IPS-15b (cell line): Measurements from ENCODE around the gene KNL1.

Experiments
- H3K27me3 ChIP-seq: one replicate; pipeline ENCODE4 v1.6.1; 2013; ENCODE audit warnings: low read length; ENCODE audit not compliant: control insufficient read depth, insufficient read depth
- H3K36me3 ChIP-seq: one replicate; pipeline ENCODE4 v1.6.1; 2013; ENCODE audit warnings: low read length; ENCODE audit not compliant: control insufficient read depth, insufficient read depth
- H3K4me1 ChIP-seq: one replicate; pipeline ENCODE4 v1.6.1; 2013; ENCODE audit warnings: mild to moderate bottlenecking, low read length; ENCODE audit not compliant: control insufficient read depth, insufficient read depth
- H3K4me3 ChIP-seq: one replicate; pipeline ENCODE4 v1.5.1; 2013; ENCODE audit warnings: low read depth, low read length
- H3K9ac ChIP-seq: one replicate; pipeline ENCODE4 v1.6.1; 2013; ENCODE audit warnings: low read depth, mild to moderate bottlenecking, low read length
- H3K9me3 ChIP-seq: one replicate; pipeline ENCODE4 v1.6.1; 2013; ENCODE audit warnings: mild to moderate bottlenecking, low read length; ENCODE audit not compliant: control insufficient read depth, insufficient read depth

Gene KNL1

DNA sequence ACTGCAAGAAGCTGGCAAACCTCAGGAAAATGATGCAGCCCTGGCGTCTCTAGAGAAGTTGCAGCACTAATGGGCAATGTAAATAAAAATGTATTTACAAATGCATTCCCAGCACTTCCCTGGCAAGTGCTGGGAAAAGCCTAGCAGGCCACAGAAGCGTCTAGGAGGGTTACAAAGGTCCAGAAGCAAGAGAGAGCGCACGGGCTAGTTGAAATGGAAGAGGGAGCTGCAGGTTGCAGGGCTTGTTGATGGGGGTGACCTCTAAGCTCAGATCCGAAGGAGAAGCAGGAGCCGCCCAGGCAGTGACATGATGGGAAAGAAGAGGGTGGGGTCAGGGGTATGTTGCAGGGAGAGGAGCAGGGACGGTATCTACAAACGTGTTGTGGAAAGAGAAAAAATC is 2.7 kb upstream of the KNL1 start:
- Histone ChIP-seq H3K4me3 (peak overlapping the region; percentile 40), H3K9ac (no peak overlapping the region)

DNA sequence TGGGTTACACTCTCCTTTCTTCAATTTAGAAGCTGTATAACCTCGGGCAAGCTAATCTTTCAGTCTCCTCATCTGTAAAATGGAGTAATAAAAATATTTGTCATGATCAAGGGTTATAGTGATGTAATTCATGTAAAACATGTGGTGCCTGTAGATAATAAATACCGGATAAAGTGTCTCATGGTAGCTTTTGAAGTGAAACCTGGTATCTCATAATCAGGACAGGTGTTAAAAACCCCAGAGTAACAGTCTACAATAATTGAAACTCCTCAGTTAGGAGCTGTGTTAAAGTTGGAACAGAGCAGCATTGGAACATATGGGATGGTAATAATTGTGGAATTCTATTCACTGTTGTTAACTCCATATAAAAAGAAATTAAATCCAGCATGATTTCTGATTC is 884 bp upstream of the KNL1 start:
- no peaks in the 10 kb centered on the region for H3K27me3 ChIP-seq
- no peak overlapping the region for H3K4me3 ChIP-seq
- H3K4me1 ChIP-seq: no peaks in the 10 kb centered on the region
- no peak overlapping the region for H3K9ac ChIP-seq
- peaks cover 2% of the 10 kb centered on the region for H3K36me3 ChIP-seq
- no peaks in the 10 kb centered on the region for H3K9me3 ChIP-seq

More for the DNA sequence above, 2.7 kb upstream of the KNL1 start:
- no peaks in the 10 kb centered on the region for H3K9me3 ChIP-seq
- peaks cover 2% of the 10 kb centered on the region for H3K36me3 ChIP-seq
- no peaks in the 10 kb centered on the region for H3K27me3 ChIP-seq
- no peaks in the 10 kb centered on the region for H3K4me1 ChIP-seq

DNA sequence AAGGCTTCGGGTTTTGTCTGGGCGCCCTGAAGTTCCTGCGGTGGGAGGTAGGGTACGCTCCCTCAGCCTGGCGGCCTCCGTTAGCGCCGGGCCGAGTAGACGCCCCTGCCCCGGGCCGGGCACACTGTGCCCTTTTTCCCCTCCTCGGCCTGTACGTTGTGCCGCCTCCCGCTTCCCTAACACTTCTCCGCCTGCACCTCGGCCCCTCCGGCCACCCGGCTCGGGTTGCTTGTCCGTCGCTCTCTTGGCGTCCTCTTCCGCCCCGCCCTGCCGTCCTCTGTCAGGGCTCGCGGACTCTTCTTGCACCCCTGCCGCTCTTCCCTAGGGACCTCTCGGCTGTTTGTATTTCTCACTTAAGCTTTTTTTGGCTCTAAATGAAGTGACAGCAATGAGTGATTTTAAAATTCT is 384 bp downstream of the KNL1 start:
- Histone ChIP-seq H3K27me3 (no peaks in the 10 kb centered on the region), H3K4me3 (peak overlapping the region; percentile 99), H3K4me1 (no peaks in the 10 kb centered on the region), H3K36me3 (peaks cover 2% of the 10 kb centered on the region), H3K9me3 (no peaks in the 10 kb centered on the region), H3K9ac (peak overlapping the region; percentile 98)

DNA sequence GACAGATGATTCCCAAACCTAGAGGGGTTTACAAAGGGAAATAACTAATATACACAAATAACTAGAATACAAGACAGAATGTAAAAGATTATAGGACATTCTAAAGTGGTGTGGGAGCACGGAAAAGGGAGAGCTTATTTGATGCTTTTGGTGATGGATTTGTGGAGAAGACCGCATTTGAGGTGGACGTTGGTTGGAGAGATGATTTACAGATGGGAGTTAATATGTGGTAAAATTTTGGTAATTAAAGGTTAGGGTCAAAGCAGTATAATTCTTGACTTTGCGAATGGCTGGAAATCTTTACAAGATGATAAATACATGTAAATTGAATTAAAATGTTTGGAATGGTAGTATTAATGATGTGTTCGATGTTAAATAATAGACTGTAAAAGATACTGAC is 1.2 kb downstream of the KNL1 start:
- Histone ChIP-seq H3K4me1 (no peaks in the 10 kb centered on the region), H3K9ac (no peak overlapping the region), H3K9me3 (no peaks in the 10 kb centered on the region), H3K4me3 (peak overlapping the region; percentile 99), H3K36me3 (peaks cover 2% of the 10 kb centered on the region), H3K27me3 (no peaks in the 10 kb centered on the region)

DNA sequence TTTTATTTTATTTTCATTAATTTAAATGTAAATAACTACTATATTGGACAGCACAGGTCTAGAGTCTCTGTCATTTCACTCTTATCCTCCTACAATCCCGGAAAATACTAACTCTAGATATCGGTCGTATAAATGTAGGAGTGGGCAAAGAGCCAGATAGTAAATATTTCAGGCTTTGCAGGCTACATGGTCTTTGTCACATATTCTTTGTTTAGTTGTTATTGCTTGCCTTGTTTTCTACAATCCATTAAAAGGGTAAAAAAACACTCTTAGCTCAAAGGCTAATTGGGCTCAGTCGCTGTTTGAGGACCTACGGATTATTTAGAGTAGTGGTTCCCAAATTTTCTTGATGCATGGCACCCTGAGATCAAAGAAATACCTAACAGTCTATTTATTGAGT is 1.7 kb downstream of the KNL1 start:
- Histone ChIP-seq H3K4me3 (no peak overlapping the region), H3K27me3 (no peaks in the 10 kb centered on the region), H3K36me3 (peaks cover 2% of the 10 kb centered on the region), H3K9ac (no peak overlapping the region), H3K4me1 (no peaks in the 10 kb centered on the region), H3K9me3 (no peaks in the 10 kb centered on the region)

DNA sequence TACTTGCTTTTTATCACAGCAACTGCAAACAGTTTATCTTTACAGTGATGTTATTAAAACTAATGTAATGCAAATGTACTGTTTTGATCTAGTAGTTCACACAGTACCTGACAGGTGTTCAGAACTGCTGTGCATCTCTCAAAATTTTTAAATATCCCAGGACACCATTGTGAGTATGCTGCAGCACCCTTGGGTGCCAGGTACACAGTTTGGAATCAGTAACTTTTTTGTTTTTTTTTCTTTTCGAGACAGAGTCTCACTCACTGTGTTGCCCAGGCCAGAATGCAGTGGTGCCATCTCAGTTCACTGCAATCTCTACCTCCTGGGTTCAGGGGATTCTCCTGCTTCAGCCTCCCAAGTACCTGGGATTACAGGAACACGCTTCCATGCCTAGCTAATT is 3.0 kb downstream of the KNL1 start:
- Histone ChIP-seq H3K4me3 (no peak overlapping the region), H3K9me3 (no peaks in the 10 kb centered on the region), H3K36me3 (peaks cover 2% of the 10 kb centered on the region), H3K27me3 (no peaks in the 10 kb centered on the region), H3K4me1 (no peaks in the 10 kb centered on the region), H3K9ac (no peak overlapping the region)

DNA sequence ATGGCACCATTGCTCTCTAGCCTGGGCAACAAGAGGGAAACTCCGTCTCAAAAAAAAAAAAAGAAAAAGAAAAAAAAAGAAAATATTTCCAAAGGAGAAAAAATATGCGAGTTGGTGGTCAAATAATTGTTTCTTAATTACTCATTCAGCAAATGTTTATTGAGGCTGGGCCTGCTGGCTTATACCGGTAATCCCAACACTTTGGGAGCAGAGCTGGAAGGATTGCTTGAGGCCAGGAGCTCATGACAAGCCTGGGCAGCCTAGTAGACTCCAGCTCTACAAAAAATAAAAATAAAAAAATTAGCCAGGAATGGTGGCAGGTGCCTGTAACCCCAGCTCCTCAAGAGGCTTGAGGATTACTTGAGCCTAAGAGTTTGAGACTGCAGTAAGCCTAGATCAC is 4.1 kb downstream of the KNL1 start:
- Histone ChIP-seq H3K9ac (no peak overlapping the region), H3K27me3 (no peaks in the 10 kb centered on the region), H3K4me3 (no peak overlapping the region), H3K36me3 (peaks cover 2% of the 10 kb centered on the region), H3K9me3 (no peaks in the 10 kb centered on the region), H3K4me1 (no peaks in the 10 kb centered on the region)

DNA sequence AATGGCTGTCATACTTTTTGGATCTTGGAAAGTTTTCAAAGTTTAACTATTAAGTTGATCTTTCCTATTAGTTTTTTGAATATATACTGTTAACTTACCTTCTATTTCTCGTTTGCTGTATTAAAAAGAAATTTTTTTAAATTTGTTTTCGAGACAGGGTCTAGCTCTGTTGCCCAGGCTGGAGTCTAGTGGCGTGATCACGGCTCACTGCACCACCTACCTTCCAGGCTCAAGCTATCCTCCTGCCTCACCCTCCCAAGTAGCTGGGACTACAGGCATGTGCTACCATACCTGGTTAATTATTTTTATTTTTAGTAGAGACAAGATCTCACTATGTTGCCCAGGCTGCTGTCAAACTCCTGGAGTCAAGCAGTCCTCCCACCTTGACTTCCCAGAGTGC is 4.6 kb downstream of the KNL1 start:
- Histone ChIP-seq H3K9me3 (no peaks in the 10 kb centered on the region), H3K4me1 (no peaks in the 10 kb centered on the region), H3K4me3 (no peak overlapping the region), H3K27me3 (no peaks in the 10 kb centered on the region), H3K36me3 (peaks cover 2% of the 10 kb centered on the region), H3K9ac (no peak overlapping the region)

DNA sequence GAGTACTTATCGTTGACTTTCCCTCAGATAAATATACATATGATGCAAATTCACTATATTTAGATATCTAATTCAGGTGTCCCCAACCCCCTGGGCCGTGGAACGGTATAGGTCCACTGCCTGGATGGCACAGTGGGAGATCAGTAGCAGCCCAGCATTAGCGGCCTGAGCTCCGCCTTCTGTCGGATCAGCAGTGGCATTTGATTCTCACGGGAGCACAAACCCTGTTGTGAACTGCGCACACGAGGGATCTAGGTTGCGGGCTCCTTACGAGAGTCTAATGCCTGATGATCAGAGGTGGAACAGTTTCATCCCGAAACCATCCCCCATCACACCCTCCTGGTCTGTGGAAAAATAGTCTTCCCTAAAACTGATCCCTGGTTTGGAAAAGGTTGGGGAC is 6.9 kb downstream of the KNL1 start:
- no peaks in the 10 kb centered on the region for H3K9me3 ChIP-seq
- H3K4me1 ChIP-seq: no peaks in the 10 kb centered on the region
- no peaks in the 10 kb centered on the region for H3K27me3 ChIP-seq
- H3K9ac ChIP-seq: no peak overlapping the region
- no peak overlapping the region for H3K4me3 ChIP-seq
- no peaks in the 10 kb centered on the region for H3K36me3 ChIP-seq

DNA sequence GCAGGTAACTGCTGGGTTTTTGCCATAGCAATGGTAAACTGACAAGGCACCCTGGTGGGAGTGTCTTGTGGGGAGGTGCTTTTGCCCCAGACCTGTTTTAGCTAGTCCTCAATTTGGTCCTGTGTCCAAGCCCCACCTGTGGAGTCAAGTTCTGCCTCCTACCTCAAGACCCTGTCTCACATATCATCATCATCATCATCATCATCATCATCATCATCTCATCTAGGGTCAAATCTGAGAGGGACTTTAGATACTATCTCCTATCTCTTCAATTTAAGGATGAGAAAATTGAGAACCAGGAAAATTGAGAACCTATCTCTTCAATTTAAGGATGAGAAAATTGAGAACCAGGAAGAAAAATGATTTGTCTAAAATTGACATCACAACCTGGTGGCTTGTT is 9.9 kb downstream of the KNL1 start:
- Histone ChIP-seq H3K9ac (no peak overlapping the region), H3K36me3 (peaks cover 4% of the 10 kb centered on the region), H3K27me3 (no peaks in the 10 kb centered on the region), H3K4me1 (no peaks in the 10 kb centered on the region), H3K4me3 (no peak overlapping the region), H3K9me3 (no peaks in the 10 kb centered on the region)

DNA sequence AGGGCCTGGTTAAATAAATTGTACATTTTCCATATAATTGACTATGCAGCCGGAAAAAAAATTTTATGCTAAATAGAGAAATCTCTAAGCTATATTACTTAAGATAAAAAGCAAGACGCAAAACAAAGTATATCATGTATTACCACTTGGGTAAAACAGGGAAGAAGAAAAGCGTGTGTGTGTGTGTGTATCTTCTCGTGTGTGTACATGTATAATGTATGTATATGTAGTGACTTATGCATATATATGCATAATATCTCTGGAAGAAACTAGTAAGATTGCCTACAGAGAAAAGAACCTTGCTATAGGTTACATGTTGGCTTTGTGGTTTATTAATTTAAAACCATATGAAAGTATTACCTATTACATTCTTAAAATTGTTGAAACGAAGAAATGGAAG is 19.0 kb downstream of the KNL1 start:
- H3K36me3 ChIP-seq: no peaks in the 10 kb centered on the region
- no peaks in the 10 kb centered on the region for H3K9me3 ChIP-seq
- H3K27me3 ChIP-seq: no peaks in the 10 kb centered on the region
- H3K4me1 ChIP-seq: no peaks in the 10 kb centered on the region
- no peak overlapping the region for H3K4me3 ChIP-seq
- H3K9ac ChIP-seq: no peak overlapping the region

DNA sequence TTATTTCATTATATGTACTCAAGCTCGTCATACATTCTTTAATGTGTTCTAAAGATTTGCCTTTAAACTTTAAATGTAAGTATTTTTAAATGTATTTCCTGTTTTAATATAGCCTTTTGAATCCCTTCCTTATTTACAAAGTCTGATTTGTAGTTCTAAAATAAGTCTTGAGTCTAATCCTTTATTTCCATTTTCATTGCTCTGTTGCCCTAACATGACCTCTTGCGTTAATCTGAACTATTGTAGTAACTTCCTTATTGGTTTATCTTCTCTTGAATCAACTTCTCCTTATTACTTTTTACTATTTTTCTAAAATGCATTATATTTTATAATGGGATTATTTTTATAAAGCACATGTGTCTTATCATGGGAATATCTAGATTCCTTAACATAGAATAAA is 24.0 kb downstream of the KNL1 start:
- Histone ChIP-seq H3K9ac (no peak overlapping the region), H3K36me3 (no peaks in the 10 kb centered on the region), H3K27me3 (no peaks in the 10 kb centered on the region), H3K4me3 (no peak overlapping the region), H3K4me1 (no peaks in the 10 kb centered on the region), H3K9me3 (no peaks in the 10 kb centered on the region)

DNA sequence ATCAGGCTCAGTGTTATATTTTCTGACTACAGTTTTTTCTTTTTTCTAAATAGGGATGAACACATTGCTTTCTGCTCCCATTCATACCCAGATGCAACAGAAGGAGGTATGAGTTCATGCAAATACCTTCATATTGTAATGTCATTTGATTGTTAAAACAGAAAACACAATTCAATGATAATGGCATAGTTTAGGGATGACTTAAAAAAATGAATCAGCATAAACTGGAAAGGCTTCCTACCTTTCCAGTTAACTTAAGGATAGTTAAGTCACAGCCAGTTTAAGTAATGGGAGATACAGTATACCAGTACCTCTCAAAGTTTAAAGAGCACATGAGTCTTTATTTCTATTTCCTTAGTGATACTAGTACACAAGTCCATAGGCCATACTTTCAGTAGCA is 24.9 kb downstream of the KNL1 start:
- Histone ChIP-seq H3K4me1 (no peaks in the 10 kb centered on the region), H3K9ac (no peak overlapping the region), H3K4me3 (no peak overlapping the region), H3K27me3 (no peaks in the 10 kb centered on the region), H3K9me3 (no peaks in the 10 kb centered on the region), H3K36me3 (no peaks in the 10 kb centered on the region)
